Activated naive CD8-positive, alpha-beta T cell treated with anti-CD3 and anti-CD28 coated beads, Interleukin-2, amount 10 ng/mL, durations not matched to agents 7 days and 5 days (primary cell): ENCODE measurements around the gene CENPP. TPM values are rescaled to one million over a fixed set of nuclear protein-coding genes. Genes with fewer than 3 reads are reported as not detected.

ENCODE experiments used
- ATAC-seq: fragments of 150-1000 bp; cut with Tn5 transposase; one replicate; pipeline ENCODE4 v1.10.0; 2021; ENCODE audit warnings: low read depth, moderate library complexity
- POLR2A ChIA-PET: fragments of 350-600 bp; sonication (Branson Sonifier 250); formaldehyde crosslinking; loops from one replicate; lab custom pipeline; 2021; ENCODE audit warnings: antibody characterized with exemption; lab: Charles Lee
- DNase-seq: peaks from one replicate; pipeline ENCODE4 v3.0.0; 2021
- H3K27ac Mint-ChIP-seq: one replicate; pipeline ENCODE4 v1.8.0; 2022; ENCODE audit warnings: mild to moderate bottlenecking, mixed read lengths
- H3K27me3 Mint-ChIP-seq: one replicate; pipeline ENCODE4 v1.8.0; 2022; ENCODE audit warnings: mild to moderate bottlenecking, moderate library complexity, mixed read lengths
- H3K36me3 Mint-ChIP-seq: one replicate; pipeline ENCODE4 v1.8.0; 2021; ENCODE audit warnings: mild to moderate bottlenecking, mixed read lengths
- H3K4me1 Mint-ChIP-seq: one replicate; pipeline ENCODE4 v1.8.0; 2021; ENCODE audit warnings: mixed read lengths
- H3K4me3 Mint-ChIP-seq: one replicate; pipeline ENCODE4 v1.8.0; 2022; ENCODE audit warnings: mild to moderate bottlenecking, moderate library complexity, mixed read lengths
- H3K9me3 Mint-ChIP-seq: one replicate; pipeline ENCODE4 v1.8.0; 2021; ENCODE audit warnings: mixed read lengths
- total RNA-seq, 2 experiments: library from RNA; stranded (reverse); gene quantifications; one replicate each; pipeline ENCODE4 v1.2.3, GENCODE V29; 2021

The CENPP gene
- total RNA-seq, 2 experiments from 2014 or later, result 19.6 to 20.6 TPM

DNA sequence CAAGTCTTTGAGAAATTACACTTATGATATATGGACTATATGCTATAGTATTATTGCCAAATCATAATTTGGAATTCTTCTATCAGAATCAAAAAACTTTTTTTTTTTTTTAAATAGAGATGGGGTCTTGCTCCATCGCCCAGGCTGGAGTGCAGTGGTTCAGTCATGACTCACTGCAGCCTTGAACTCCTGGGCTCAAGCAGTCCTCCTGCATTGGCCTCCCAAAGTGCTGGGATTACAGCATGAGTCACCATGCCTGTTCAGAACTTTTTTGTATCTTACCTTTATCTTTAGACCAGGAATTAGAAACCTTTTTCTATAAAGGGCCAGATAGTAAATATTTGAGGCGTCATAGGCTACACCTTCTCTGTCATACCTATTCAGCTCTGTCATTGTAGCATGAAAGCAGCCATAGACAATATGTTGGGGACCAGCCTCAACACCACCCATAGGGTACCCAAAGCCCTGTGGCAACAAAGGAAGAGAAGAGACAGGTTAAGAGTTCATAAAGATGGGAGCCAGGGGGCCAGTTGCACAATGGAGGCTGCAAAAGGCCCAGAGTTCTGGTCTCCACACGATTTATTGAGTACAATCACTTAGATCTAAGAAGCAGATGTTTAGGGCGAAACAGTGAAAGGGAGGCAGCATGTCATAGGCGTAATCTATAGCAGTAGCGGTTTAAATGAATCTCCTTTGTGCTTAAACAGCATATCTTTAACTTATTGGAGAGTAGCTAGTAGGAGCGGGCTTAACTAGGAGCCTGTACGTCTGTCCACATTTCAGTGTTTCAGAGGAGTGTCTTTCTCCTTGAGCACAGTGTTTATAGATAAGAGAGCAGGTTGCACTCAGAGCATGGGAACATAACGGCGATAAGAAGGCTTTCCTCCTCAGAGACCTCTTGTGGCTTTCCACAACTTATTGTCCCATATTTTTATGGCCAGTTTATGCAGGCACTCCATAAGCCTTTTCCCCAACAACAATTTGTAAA is 197.5 kb downstream of the CENPP start:
- Mint-ChIP-seq H3K27me3 (no peaks in the 10 kb centered on the region), H3K9me3 (peaks cover 2% of the 10 kb centered on the region), H3K4me1 (no peaks in the 10 kb centered on the region), H3K4me3 (no peak overlapping the region), H3K27ac (no peak overlapping the region), H3K36me3 (peaks cover 2% of the 10 kb centered on the region)
- no peak for DNase-seq
- POLR2A ChIA-PET, result no interaction called here
- ATAC-seq, result no peak

DNA sequence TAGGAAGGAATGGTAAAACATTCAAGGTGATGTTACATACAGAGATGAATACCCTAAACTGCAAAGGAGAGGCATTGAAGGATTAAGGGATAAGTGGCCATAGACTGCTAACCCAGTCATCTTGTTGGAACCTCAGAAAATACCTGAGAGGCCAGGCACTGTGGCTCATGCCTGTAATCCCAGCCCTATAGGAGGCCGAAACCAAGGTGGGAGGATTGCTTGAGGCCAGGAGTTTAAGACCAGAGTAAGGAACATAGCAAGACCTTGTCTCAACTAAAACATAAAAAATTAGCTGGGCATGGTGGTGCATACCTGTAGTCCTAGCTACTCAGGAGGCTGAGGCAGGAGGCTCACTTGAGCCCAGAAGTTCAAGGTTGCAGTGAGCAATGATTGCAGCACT is 199.1 kb downstream of the CENPP start:
- Mint-ChIP-seq H3K9me3 (no peaks in the 10 kb centered on the region), H3K4me1 (no peaks in the 10 kb centered on the region)
- POLR2A ChIA-PET, result no interaction called here

DNA sequence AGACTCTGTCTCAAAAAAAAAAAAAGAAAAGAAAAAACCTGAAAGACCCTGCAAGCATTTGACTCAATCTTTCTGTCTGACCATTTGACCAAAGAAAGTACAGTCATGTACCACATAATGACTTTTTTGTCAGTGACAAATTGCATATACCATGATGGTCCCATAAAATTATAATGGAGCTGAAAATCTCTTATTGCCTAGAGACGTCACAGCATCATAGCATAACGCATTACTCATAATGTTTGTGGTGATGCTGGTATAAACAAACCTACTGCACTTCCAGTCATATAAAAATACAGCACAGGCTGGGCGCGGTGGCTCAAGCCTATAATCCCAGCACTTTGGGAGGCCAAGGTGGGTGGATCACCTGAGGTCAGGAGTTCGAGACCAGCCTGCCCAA is 199.6 kb downstream of the CENPP start:
- no peaks in the 10 kb centered on the region for H3K9me3 Mint-ChIP-seq
- DNase-seq, result no peak
- H3K4me1 Mint-ChIP-seq, result no peaks in the 10 kb centered on the region
- no peaks in the 10 kb centered on the region for H3K36me3 Mint-ChIP-seq
- POLR2A ChIA-PET, result no interaction called here
- no peak for ATAC-seq
- H3K27ac Mint-ChIP-seq, result no peak overlapping the region
- no peaks in the 10 kb centered on the region for H3K27me3 Mint-ChIP-seq
- no peak overlapping the region for H3K4me3 Mint-ChIP-seq

More for the DNA sequence above, 199.1 kb downstream of the CENPP start:
- DNase-seq, result no peak
- no peak for ATAC-seq
- Mint-ChIP-seq H3K4me3 (no peak overlapping the region), H3K27ac (no peak overlapping the region), H3K36me3 (no peaks in the 10 kb centered on the region), H3K27me3 (no peaks in the 10 kb centered on the region)

DNA sequence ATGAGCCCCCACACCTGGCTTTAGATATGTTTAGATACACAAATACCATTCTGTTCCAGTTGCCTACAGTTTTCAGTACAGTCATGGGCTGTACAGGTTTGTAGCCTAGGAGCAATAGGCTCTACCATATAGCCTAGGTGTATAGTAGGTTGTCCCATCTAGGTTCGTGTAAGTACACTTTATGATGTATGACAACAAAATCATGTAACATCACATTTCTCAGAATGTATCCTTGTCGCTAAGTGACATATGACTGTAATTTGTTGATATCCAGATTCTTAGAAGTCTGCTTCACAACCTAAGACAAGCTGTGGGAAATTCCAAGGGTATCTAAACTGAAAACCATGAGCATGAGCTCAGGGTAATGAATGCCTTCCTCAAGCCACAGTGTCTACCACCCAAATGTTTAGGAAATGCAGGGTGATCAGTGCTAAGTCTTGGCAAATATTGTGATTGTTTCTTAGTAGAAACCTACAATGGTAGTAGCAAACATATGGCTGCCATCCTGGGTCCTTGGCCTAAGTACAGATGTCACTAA is 201.6 kb downstream of the CENPP start:
- Mint-ChIP-seq H3K27ac (no peak overlapping the region), H3K9me3 (no peaks in the 10 kb centered on the region), H3K4me3 (no peak overlapping the region), H3K4me1 (no peaks in the 10 kb centered on the region), H3K36me3 (peaks cover 3% of the 10 kb centered on the region), H3K27me3 (no peaks in the 10 kb centered on the region)
- POLR2A ChIA-PET, result no interaction called here
- no peak for ATAC-seq
- no peak for DNase-seq

DNA sequence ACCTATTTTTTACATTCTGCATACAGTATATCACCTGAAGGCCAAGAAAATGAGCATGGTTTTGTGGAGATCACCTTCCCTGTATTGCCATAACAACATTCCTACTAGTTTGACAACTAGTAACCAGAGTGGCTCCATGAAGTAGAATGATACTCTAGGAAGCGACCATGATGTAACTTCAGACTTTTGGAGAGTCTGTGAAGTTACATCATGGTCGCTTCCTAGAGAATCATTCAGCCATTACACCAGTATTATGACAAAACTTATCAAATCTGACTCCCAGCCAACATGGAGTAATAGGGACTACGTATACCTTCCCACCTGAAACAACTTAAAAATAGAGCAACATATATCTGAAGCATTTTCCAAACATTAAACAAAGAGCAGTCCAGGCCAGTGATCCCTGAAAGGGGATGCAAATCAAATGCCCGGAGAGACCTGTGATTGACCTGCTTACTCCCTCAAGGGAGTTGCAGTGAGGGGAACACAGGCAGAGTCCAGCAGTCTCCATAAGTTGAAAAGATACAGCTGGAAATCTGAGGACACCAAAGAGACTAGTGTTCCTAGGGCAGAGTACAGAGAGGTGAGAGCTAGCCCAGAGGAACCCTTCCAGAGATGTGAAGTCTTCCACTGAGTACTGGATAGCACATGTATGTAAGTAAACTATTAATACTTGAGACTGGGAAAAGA is 202.2 kb downstream of the CENPP start:
- POLR2A ChIA-PET, result no interaction called here
- Mint-ChIP-seq H3K27me3 (no peaks in the 10 kb centered on the region), H3K9me3 (no peaks in the 10 kb centered on the region), H3K27ac (no peak overlapping the region), H3K4me1 (no peaks in the 10 kb centered on the region), H3K36me3 (peaks cover 4% of the 10 kb centered on the region), H3K4me3 (no peak overlapping the region)
- no peak for DNase-seq
- ATAC-seq, result no peak

DNA sequence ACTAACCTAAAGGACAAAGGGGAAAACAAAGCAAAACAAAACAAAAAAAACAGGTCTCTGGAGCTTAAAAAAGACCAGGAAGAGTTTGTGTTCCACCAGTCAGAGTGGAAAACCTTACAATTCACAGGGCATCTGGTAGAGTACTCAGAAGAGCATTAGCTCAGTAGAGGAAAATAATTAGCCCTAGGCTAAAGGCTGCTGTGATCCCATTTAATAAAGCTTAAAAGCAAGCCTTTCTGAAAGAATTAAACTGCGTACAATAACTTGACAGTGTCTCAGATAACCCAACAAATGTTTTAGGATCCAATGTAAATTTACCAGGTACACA is 202.7 kb downstream of the CENPP start:
- Mint-ChIP-seq H3K27ac (no peak overlapping the region), H3K9me3 (no peaks in the 10 kb centered on the region), H3K27me3 (no peaks in the 10 kb centered on the region), H3K36me3 (peaks cover 7% of the 10 kb centered on the region), H3K4me1 (no peaks in the 10 kb centered on the region), H3K4me3 (no peak overlapping the region)
- ATAC-seq, result no peak
- POLR2A ChIA-PET, result no interaction called here
- DNase-seq, result no peak

DNA sequence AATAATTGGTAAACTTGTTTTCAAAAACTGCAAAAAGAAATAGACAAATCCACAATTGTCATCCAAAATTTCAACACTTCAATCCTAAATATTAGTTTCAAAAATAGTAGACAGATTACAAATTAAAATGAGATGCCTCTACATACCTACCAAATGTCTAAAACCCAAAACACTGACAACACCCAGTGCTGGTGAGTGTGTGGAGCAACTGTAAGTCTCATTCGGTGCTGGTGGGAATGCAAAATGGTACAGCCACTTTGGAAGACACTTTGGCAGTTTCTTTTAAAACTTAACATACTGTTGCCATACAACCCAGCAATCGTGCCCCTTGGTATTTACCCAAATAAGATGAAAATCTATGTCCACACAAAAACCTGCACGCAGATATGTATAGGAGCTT is 203.4 kb downstream of the CENPP start:
- no peaks in the 10 kb centered on the region for H3K27me3 Mint-ChIP-seq
- POLR2A ChIA-PET, result no interaction called here
- peaks cover 7% of the 10 kb centered on the region for H3K36me3 Mint-ChIP-seq
- H3K27ac Mint-ChIP-seq, result no peak overlapping the region
- no peaks in the 10 kb centered on the region for H3K4me1 Mint-ChIP-seq
- H3K4me3 Mint-ChIP-seq, result no peak overlapping the region
- ATAC-seq (no peak), DNase-seq (no peak)
- H3K9me3 Mint-ChIP-seq, result no peaks in the 10 kb centered on the region

DNA sequence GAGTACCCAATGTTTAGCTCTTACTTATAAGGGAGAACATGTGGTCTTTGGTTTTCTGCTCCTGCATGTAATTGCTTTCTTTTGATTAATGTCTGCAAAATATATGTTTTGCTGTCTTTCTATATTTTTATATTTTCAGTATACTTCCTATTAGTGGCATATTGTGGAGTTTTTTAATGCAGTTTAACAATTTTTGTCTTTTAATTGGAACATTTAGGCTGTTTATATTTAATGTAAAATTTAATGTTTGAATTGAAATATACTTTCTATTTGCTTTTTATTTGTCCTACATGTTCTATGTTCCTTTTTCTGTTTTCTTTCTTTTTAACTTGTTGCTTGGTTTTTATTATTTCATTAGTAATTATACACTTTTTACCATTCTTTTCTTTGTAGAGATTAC is 205.1 kb downstream of the CENPP start:
- POLR2A ChIA-PET, result no interaction called here
- no peaks in the 10 kb centered on the region for H3K9me3 Mint-ChIP-seq
- H3K36me3 Mint-ChIP-seq, result peaks cover 7% of the 10 kb centered on the region
- H3K4me3 Mint-ChIP-seq, result no peak overlapping the region
- H3K4me1 Mint-ChIP-seq, result no peaks in the 10 kb centered on the region
- no peak for ATAC-seq
- H3K27me3 Mint-ChIP-seq, result no peaks in the 10 kb centered on the region
- no peak overlapping the region for H3K27ac Mint-ChIP-seq
- no peak for DNase-seq

DNA sequence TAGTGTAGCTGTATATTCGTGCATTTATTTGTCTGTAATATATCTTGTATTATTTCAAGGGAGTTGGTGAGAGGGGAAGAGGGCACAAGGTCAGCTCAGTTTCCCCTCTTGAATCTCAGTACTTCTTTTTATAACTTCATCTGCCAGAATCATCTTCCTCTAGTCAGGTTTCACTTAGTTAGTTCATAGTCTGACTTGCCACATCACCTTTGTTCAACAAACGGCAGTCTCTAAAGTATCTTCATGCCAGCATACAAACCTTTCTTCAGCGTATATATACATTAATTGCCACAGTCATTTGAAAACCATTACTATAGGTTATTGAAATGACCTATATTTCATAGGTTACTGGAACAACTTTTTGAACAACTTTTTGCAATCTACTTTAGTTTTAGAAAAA is 208.5 kb downstream of the CENPP start:
- POLR2A ChIA-PET, result no interaction called here
- no peaks in the 10 kb centered on the region for H3K9me3 Mint-ChIP-seq
- H3K4me3 Mint-ChIP-seq, result no peak overlapping the region
- DNase-seq (no peak), ATAC-seq (no peak)
- peaks cover 3% of the 10 kb centered on the region for H3K4me1 Mint-ChIP-seq
- H3K36me3 Mint-ChIP-seq, result peaks cover 7% of the 10 kb centered on the region
- H3K27me3 Mint-ChIP-seq, result no peaks in the 10 kb centered on the region
- H3K27ac Mint-ChIP-seq, result no peak overlapping the region

DNA sequence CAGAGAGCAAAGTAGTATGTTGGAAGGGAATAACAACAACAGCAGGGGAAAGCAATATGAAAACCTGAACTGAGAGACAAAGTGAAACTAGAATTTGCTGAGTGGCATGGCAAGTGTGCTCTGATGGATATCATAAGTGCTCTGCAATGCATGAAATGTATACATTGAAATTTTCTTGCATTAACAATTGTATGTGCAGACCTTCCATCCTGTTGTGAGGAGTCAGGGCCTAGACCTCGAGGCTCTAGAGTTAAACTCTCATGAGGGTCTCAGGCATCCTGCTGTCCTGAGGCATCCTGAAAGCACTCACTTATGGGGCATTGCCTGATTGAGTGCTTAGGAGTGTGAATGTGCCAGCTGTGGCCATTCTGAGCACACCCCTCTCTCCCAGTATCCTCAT is 208.9 kb downstream of the CENPP start:
- DNase-seq, result no peak
- ATAC-seq, result no peak
- H3K9me3 Mint-ChIP-seq, result no peaks in the 10 kb centered on the region
- peaks cover 3% of the 10 kb centered on the region for H3K4me1 Mint-ChIP-seq
- no peak overlapping the region for H3K27ac Mint-ChIP-seq
- POLR2A ChIA-PET, result no interaction called here
- H3K36me3 Mint-ChIP-seq, result peaks cover 7% of the 10 kb centered on the region
- H3K4me3 Mint-ChIP-seq, result no peak overlapping the region
- H3K27me3 Mint-ChIP-seq, result no peaks in the 10 kb centered on the region

DNA sequence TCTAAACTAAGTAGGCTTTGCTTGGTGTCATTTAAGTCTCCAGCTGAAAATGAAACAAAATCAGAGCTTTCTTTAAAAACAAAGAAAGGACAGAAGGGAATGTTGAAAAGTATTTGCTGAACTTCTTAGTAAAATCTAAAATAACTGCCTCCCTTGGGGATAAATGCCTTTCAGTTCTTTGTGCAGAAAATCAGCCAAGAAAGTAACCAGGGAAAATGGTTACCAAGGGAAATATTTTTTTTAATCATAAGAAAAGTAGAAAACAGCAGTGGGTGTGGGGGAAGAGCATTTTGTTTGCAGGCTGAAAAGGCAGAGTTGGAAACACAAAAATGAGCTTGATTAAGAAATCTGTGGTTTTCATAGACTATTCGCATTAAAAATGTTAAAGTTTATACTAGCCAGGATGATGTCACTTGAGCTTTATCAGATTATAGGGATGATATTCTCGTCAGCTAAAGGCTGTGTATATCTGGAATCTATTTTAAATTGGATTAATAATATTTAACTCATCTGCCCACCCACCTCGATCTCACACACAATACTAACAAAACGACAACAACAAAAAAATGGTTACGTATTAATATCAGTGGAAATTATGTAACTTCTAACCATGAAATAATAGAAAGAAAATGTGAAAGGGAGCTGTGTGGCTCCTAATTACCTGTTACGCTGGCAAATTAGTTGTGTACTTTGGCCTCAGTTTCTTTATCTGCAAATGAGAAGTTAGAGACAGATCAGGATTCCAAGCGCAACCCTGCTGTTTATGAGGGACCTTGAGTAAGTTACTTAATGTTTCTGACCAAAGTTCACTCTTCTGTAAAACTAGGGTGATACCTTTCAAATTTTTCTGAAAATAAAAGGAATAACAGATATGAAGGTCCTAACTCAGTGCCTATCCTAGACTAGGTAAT is 210.4 kb downstream of the CENPP start, which contains the start of gene ECM2:
ECM2 (minus strand) TSS at position 51 of the 911 bp plus-strand sequence. CDS start 13,124 bp downstream, outside the sequence.
- no peaks in the 10 kb centered on the region for H3K27me3 Mint-ChIP-seq
- peaks cover 3% of the 10 kb centered on the region for H3K4me1 Mint-ChIP-seq
- DNase-seq (no peak), ATAC-seq (no peak)
- H3K36me3 Mint-ChIP-seq, result peaks cover 7% of the 10 kb centered on the region
- no peaks in the 10 kb centered on the region for H3K9me3 Mint-ChIP-seq
- POLR2A ChIA-PET, result no interaction called here
- H3K4me3 Mint-ChIP-seq, result no peak within 1 kb of the TSS
- H3K27ac Mint-ChIP-seq, result no peak within 1 kb of the TSS

DNA sequence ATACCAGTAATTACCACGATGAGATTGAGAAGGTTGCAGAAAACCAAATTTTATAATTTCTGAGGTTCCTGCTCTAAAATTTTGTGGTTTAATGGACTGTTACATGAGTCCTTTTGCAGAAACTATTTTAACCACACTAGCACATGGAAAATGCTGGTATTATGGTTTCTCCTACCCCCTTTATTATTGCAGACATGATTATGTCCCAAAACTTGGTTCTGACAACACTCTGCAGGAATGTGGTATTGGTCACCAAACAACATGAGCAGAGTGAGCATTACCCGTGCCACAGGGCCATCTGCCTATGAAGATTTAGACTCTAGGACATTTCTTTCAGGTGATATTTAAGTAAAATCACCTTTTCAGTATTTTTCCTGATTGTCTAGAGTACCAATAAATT is 212.8 kb downstream of the CENPP start:
- Mint-ChIP-seq H3K36me3 (no peaks in the 10 kb centered on the region), H3K27me3 (no peaks in the 10 kb centered on the region), H3K27ac (no peak overlapping the region), H3K4me1 (peaks cover 3% of the 10 kb centered on the region), H3K4me3 (no peak overlapping the region), H3K9me3 (peaks cover 1% of the 10 kb centered on the region)
- no peak for ATAC-seq
- POLR2A ChIA-PET, result no interaction called here
- no peak for DNase-seq

DNA sequence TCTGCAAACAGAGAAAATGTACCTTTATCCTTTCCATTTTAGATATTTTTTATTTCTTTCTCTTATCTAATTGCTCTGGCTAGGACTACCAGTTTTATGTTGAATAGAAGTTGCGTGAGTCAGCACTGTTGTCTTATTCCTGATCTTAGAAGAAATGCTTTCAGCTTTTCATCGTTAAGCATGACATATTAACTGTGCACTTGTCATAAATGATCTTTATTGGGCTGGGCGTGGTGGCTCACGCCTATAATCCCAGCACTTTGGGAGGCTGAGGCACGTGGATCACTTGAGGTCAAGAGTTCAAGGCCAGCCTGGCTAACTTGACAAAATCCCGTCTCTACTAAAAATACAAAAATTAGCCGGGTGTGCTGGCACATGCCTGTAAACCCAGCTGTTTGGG is 218.2 kb downstream of the CENPP start:
- Mint-ChIP-seq H3K27me3 (no peaks in the 10 kb centered on the region), H3K4me1 (no peaks in the 10 kb centered on the region), H3K27ac (no peak overlapping the region), H3K36me3 (peaks cover 1% of the 10 kb centered on the region), H3K9me3 (peaks cover 1% of the 10 kb centered on the region), H3K4me3 (no peak overlapping the region)
- DNase-seq (no peak), ATAC-seq (no peak)
- POLR2A ChIA-PET, result no interaction called here
